GM10266 (cell line): Measurements from ENCODE around the gene SNAPIN.

Source experiments
- DNase-seq: peaks from one replicate; pipeline ENCODE4 v3.0.0; 2012; ENCODE audit errors: extremely low spot score
- TF ChIP-seq, protein P1 (sequence below): IDR thresholded peaks from 2 replicates; pipeline ENCODE4 v1.5.1; 2012; ENCODE audit warnings: mild to moderate bottlenecking, low read depth; ENCODE audit not compliant: control insufficient read depth, insufficient read depth; ENCODE audit errors: missing control alignments

The SNAPIN gene

DNA sequence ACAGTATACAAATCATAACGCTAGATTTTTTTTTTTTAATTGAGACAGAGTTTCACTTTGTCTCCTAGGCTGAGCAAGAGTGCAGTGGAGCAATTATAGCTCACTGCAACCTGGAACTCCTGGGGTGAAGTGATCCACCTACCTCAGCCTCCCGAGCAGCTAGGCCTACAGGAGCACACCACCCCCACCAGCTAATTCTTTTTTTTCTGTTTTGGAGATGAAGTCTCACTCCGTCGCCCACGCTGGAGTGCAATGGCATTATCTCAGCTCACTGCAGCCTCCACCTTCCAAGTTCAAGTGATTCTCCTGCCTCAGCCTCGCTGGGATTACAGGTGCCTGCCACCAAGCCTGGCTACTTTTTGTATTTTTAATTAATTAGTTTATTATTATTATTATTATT is 41.3 kb downstream of the SNAPIN start:
- TF ChIP-seq, protein P1, sequence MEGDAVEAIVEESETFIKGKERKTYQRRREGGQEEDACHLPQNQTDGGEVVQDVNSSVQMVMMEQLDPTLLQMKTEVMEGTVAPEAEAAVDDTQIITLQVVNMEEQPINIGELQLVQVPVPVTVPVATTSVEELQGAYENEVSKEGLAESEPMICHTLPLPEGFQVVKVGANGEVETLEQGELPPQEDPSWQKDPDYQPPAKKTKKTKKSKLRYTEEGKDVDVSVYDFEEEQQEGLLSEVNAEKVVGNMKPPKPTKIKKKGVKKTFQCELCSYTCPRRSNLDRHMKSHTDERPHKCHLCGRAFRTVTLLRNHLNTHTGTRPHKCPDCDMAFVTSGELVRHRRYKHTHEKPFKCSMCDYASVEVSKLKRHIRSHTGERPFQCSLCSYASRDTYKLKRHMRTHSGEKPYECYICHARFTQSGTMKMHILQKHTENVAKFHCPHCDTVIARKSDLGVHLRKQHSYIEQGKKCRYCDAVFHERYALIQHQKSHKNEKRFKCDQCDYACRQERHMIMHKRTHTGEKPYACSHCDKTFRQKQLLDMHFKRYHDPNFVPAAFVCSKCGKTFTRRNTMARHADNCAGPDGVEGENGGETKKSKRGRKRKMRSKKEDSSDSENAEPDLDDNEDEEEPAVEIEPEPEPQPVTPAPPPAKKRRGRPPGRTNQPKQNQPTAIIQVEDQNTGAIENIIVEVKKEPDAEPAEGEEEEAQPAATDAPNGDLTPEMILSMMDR, result no peak

DNA sequence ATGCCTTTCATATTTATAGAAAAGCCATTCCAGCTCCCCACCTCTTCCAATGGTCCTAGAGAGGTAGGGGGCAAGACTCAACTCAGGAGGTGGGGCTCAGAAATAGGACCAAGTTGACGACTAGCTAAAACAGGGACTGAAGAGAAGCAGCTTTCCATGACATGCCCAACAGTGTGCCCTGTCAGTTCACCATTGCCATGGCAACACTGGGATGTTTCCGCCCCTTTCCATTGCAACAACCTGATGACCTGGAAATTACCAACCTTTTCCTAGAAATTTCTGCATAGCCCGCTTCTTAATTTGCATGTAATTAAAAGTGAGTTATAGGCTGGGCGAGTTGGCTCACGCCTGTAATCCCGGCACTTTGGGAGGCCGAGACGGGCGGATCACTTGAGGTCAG is 47.0 kb downstream of the SNAPIN start:
- DNase-seq, result no peak
- TF ChIP-seq, protein P1, result no peak

More for the DNA sequence above, 41.3 kb downstream of the SNAPIN start:
- DNase-seq, result no peak

DNA sequence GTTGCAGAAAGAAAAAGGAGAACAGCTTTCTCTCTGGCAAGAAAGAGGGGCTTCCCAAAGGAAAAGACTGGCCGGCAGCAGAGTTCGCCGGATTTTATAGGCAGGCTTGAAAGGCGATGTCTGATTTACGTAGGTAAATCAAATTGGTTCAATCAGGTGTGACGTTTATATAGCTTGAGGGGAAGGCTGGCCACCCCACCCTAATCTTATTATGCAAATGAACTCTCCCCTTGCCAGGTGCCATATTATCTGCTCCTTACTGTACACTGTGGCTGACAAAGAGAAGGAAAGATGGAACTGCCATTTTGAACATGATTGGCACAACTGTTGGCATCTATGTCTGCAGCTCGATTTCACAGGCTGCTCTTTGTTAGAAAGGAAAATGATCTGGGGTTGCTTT is 52.5 kb downstream of the SNAPIN start:
- TF ChIP-seq, protein P1, result no peak
- no peak for DNase-seq
